Gastrocnemius medialis (tissue), 4 donors: ENCODE results near the gene RASA3.

Experiments used
- POLR2A ChIP-seq, 2 donors: fragments of 450-650 bp; IDR thresholded peaks; one replicate each; pipeline ENCODE4 v1.6.1; 2017; ENCODE audit warnings: antibody characterized with exemption in 2 of 2, mild to moderate bottlenecking in 2 of 2, moderate library complexity in 2 of 2
- TF ChIP-seq, protein P1 (sequence below), 5 experiments: fragments of 450-650 bp in 3 of 5; fragments of 200-600 bp in 2 of 5; sonication (generic) in 2 of 5; IDR thresholded peaks in 4 of 5; conservative IDR thresholded peaks in 1 of 5; 1 replicate in 4 of 5; 2 replicates in 1 of 5; pipeline ENCODE4 v1.5.1; 2016 to 2019; ENCODE audit warnings: antibody characterized with exemption in 5 of 5, mild to moderate bottlenecking in 3 of 5, moderate library complexity in 3 of 5

DNA sequence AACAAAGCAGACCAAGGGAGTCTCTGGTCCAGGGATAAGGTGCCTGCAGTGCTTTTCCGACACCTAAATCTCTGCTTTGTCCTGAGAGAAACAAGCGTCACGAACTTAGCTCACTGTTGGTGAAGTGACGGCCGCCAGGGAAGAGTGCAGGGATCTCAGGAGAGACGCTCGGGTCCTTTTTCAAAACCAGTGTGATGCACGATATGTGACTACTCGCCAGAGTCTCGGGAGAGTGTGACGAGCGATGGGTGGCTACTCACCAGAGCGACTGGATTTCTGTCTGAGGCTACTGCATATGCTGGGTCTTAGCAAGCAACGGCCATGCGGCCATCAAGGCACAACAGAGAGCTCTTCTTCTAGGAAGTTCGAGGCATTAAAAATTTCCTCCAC is 30.1 kb upstream of the RASA3 start:
- TF ChIP-seq, protein P1, sequence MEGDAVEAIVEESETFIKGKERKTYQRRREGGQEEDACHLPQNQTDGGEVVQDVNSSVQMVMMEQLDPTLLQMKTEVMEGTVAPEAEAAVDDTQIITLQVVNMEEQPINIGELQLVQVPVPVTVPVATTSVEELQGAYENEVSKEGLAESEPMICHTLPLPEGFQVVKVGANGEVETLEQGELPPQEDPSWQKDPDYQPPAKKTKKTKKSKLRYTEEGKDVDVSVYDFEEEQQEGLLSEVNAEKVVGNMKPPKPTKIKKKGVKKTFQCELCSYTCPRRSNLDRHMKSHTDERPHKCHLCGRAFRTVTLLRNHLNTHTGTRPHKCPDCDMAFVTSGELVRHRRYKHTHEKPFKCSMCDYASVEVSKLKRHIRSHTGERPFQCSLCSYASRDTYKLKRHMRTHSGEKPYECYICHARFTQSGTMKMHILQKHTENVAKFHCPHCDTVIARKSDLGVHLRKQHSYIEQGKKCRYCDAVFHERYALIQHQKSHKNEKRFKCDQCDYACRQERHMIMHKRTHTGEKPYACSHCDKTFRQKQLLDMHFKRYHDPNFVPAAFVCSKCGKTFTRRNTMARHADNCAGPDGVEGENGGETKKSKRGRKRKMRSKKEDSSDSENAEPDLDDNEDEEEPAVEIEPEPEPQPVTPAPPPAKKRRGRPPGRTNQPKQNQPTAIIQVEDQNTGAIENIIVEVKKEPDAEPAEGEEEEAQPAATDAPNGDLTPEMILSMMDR (IDR thresholded peaks at IDR 0.05 in 4 of 5, conservative IDR thresholded peaks at IDR 0.05 in 1 of 5): no peak
- no peak for TF ChIP-seq POLR2A (IDR thresholded peaks at IDR 0.05)
